Adipocyte (in vitro differentiated cells): Measurements from ENCODE around the gene RTN4RL1.

ENCODE experiments used
- DNase-seq: peaks from one replicate; pipeline ENCODE4 v3.0.0-alpha.2; 2015; ENCODE audit warnings: low read depth
- H3K27me3 ChIP-seq: replicated peaks from 2 replicates; pipeline ENCODE4 v1.7.0; 2013; ENCODE audit warnings: mild to moderate bottlenecking, low read length, moderate library complexity; ENCODE audit not compliant: control insufficient read depth, insufficient read depth
- H3K36me3 ChIP-seq: 2 replicates; pipeline ENCODE4 v1.7.0; 2013; ENCODE audit warnings: low read length, mild to moderate bottlenecking, moderate library complexity; ENCODE audit not compliant: control insufficient read depth, insufficient read depth, severe bottlenecking
- H3K4me1 ChIP-seq: 2 replicates; pipeline ENCODE4 v1.7.0; 2013; ENCODE audit warnings: mild to moderate bottlenecking, low read length, moderate library complexity; ENCODE audit not compliant: control insufficient read depth, insufficient read depth
- H3K4me3 ChIP-seq: 2 replicates; pipeline ENCODE4 v1.7.0; 2013; ENCODE audit warnings: mild to moderate bottlenecking, low read length, moderate library complexity
- H3K9ac ChIP-seq: 2 replicates; pipeline ENCODE4 v1.7.0; 2013; ENCODE audit warnings: mild to moderate bottlenecking, low read length, moderate library complexity
- H3K9me3 ChIP-seq: 2 replicates; pipeline ENCODE4 v1.7.0; 2013; ENCODE audit warnings: mild to moderate bottlenecking, low read length, moderate library complexity; ENCODE audit not compliant: control insufficient read depth

The RTN4RL1 gene

GRCh38 chr17:2051933-2052559 lies 26.9 kb upstream of the RTN4RL1 start:
- H3K4me3 ChIP-seq: no peak overlapping the region
- H3K27me3 ChIP-seq: no peaks in the 10 kb centered on the region
- no peaks in the 10 kb centered on the region for H3K9me3 ChIP-seq
- no peak overlapping the region for H3K9ac ChIP-seq
- peaks cover 8% of the 10 kb centered on the region for H3K4me1 ChIP-seq
- H3K36me3 ChIP-seq: no peaks in the 10 kb centered on the region
- DNase-seq: no peak

DNA sequence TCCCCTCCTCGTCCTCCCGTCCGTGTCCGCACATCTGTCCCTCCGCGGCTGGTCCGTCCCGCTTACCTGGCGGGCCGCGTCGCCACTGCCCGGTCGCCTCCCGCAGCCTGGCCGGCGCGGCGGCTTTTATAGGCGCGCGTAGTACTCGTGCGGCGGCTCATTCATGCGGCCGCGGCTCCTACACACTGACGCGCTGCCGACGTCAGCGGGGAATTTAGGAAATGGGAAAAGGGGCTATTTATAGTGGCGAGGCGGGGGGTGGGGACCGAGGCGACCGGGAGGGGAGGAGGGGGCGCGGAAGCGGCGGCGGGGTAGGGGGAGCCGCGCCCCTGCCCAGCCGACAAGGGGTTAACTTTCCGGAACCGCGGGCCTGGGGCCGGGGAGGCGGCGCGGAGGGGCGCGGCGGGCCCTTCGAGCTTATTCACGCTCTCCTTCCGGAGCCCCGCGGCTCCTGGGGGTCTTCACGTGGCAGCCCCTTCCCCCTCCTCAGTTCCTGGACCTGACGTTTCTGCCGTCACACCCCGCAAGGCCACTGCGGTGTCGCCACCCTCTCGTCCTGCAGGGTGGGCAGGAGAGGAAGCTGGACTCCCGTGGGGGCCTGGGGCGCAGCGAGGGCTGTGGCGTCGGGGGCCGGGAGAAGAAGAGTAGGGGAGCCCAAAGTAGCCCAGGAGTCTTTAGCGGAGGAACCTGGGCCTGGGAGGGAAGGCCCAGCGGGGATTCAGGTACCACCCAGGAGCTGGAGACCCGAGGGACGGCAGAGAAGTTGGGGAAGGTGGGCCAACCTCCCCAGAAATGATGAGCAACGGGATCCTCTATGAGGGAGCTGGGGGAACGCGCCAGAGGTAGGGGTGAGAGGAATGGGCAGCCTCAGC lies 26.2 kb upstream of the RTN4RL1 start:
- H3K9ac ChIP-seq: no peak overlapping the region
- peaks cover 8% of the 10 kb centered on the region for H3K4me1 ChIP-seq
- peak; percentile 51 for DNase-seq
- H3K36me3 ChIP-seq: no peaks in the 10 kb centered on the region
- no peaks in the 10 kb centered on the region for H3K27me3 ChIP-seq
- no peak overlapping the region for H3K4me3 ChIP-seq
- H3K9me3 ChIP-seq: no peaks in the 10 kb centered on the region

GRCh38 chr17:2050300-2051060 lies 25.3 kb upstream of the RTN4RL1 start:
- Histone ChIP-seq H3K4me3 (peak overlapping the region; percentile 62), H3K9me3 (no peaks in the 10 kb centered on the region), H3K4me1 (peaks cover 8% of the 10 kb centered on the region), H3K36me3 (no peaks in the 10 kb centered on the region), H3K9ac (no peak overlapping the region), H3K27me3 (no peaks in the 10 kb centered on the region)
- DNase-seq: peak; percentile 86

DNA sequence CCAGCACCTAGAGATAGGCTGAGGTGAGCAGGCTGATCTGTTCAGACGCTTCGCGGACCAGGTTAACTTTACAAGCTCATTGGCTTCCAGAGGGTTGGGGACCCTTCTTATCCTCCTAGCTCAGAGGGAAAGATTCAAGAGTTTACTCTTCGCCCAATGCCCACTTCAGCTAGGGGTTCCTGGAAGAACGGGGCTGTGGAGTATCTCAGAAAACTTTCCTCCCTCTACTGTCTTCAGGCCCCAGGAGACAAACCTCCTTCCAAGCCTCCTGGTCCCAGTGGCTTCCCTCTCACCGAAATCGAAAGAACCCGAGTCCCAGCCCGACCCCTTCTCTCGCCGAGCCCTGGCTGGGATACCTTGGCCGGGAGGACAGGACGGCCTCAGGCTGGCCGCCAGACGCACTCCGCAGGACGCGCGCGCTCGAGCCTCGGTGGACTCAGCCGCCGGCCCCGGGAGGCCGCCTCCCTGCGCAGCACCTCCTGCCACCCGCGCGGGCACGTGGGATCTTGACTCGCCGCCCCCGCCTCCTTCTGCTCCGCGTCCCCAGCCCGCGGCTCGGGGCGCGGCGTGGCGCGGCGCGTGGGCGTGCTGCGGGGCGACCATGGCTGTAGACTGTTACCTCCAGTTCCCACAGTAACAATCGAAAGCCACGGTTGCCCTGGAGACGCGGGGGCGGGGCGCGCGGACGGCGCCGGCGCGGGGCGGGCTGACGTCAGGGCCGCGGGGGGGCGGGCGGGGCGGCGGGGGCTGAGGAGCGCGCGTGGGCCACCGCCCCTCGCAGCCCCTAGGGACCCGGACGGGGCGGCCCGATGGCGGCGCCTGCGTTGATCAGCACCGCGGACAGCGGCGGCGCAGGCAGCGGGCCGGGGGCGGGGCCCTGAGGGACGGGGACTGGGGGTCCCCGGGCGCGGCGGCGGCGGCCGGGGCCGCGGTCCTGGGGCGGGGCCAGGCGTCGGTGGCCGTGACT lies 24.5 kb upstream of the RTN4RL1 start:
- peak; percentile 94 for DNase-seq
- H3K36me3 ChIP-seq: no peaks in the 10 kb centered on the region
- no peaks in the 10 kb centered on the region for H3K27me3 ChIP-seq
- peaks cover 14% of the 10 kb centered on the region for H3K4me1 ChIP-seq
- H3K9ac ChIP-seq: peak overlapping the region; percentile 84
- peak overlapping the region; percentile 86 for H3K4me3 ChIP-seq
- H3K9me3 ChIP-seq: no peaks in the 10 kb centered on the region

GRCh38 chr17:2048805-2049204 lies 23.7 kb upstream of the RTN4RL1 start:
- H3K4me1 ChIP-seq: peaks cover 22% of the 10 kb centered on the region
- H3K36me3 ChIP-seq: no peaks in the 10 kb centered on the region
- H3K9me3 ChIP-seq: no peaks in the 10 kb centered on the region
- no peak for DNase-seq
- peak overlapping the region; percentile 84 for H3K9ac ChIP-seq
- peak overlapping the region; percentile 86 for H3K4me3 ChIP-seq
- no peaks in the 10 kb centered on the region for H3K27me3 ChIP-seq

GRCh38 chr17:2047590-2047989 lies 22.5 kb upstream of the RTN4RL1 start:
- no peaks in the 10 kb centered on the region for H3K9me3 ChIP-seq
- H3K4me1 ChIP-seq: peaks cover 34% of the 10 kb centered on the region
- no peak for DNase-seq
- H3K9ac ChIP-seq: no peak overlapping the region
- H3K27me3 ChIP-seq: no peaks in the 10 kb centered on the region
- peaks cover 4% of the 10 kb centered on the region for H3K36me3 ChIP-seq
- no peak overlapping the region for H3K4me3 ChIP-seq

DNA sequence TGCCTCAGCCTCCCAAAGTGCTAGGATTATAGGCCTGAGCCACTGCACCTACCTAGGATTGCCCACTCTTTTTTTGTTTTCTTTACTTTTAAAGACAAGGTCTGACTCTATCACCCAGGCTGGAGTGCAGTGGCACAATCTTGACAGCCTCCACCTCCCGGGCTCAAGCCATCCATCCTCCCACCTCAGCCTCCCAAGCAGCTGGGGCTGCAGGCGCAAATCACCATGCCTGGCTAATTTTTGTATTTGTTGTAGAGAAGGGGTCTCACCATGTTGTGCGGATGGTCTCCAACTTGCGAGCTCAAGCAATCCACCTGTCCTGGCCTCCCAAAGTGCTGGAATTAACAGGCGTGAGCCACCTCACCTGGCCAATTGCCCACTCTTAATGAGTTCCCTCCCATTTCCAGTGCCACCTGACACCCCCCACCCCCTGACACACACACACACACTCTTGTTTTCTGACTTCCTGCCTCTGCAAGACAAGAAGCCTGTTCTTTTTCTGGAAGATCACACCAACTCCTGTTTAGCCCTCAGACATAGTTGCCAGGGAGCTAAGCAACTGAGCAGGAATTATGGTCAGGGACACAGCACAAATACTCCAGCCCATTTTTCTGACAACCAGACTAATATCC lies 19.2 kb upstream of the RTN4RL1 start:
- H3K9ac ChIP-seq: no peak overlapping the region
- H3K9me3 ChIP-seq: no peaks in the 10 kb centered on the region
- H3K27me3 ChIP-seq: no peaks in the 10 kb centered on the region
- no peak overlapping the region for H3K4me3 ChIP-seq
- no peak for DNase-seq
- H3K4me1 ChIP-seq: peaks cover 44% of the 10 kb centered on the region
- peaks cover 11% of the 10 kb centered on the region for H3K36me3 ChIP-seq

DNA sequence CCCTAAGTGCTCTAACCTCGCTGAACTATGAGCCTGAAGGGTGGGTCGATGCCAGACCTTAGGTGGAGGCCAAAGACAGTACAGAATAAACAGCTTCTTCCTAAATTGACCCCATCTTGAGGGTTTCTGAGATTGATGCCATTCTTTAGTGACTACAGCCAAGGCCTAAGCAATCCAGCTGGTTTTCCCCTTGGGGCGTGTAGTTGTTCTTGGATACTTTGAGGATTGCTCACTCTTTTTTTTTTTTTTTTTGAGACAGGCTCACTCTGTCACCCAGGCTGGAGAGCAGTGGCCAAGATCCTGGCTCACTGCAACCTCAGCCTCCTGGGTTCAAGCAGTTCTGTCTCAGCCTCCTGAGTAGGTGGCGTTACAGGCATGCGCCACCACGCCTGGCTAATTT lies 18.7 kb upstream of the RTN4RL1 start:
- peaks cover 40% of the 10 kb centered on the region for H3K4me1 ChIP-seq
- peaks cover 11% of the 10 kb centered on the region for H3K36me3 ChIP-seq
- no peaks in the 10 kb centered on the region for H3K9me3 ChIP-seq
- DNase-seq: peak; percentile 76
- no peaks in the 10 kb centered on the region for H3K27me3 ChIP-seq
- H3K9ac ChIP-seq: peak overlapping the region; percentile 93
- H3K4me3 ChIP-seq: no peak overlapping the region

DNA sequence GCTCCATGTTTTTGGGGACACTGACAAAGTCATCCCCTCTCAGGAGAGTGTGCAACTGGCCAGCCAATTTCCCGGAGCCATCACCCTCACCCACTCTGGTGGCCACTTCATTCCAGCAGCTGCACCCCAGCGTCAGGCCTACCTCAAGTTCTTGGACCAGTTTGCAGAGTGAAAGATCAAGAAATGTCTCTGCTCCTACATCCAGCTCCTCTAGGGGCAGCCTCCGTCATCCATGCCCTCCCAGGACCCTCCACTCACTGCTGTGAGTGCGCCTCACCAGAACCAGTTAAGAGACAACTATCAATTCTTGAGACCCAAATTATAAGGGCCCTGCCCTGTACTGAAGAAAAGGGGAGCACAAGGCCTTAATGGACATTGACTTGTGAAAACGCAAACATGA lies 17.8 kb upstream of the RTN4RL1 start:
- peaks cover 37% of the 10 kb centered on the region for H3K4me1 ChIP-seq
- peak overlapping the region; percentile 88 for H3K4me3 ChIP-seq

DNA sequence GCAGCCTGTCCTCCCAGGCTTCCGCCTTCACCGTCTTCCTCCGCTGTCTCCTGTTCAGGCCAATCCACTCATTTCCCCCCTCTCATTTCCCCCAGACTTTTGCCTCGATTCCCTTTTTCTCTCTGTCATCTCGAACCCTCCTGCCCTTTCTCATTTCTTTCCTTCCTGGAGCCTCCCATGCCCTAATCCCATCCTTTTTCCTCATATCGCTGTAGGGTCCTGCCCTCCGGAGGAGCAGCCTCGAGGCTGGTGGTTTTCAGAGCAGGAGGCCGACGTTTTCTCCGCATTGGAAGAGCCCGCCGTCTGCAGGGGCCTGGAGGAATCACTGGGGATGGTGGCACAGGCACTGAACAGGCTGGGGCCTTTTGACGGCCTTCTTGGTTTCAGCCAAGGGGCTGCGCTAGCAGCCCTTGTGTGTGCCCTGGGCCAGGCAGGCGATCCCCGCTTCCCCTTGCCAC lies 17.3 kb upstream of the RTN4RL1 start:
- Histone ChIP-seq H3K27me3 (no peaks in the 10 kb centered on the region), H3K36me3 (peaks cover 16% of the 10 kb centered on the region), H3K4me3 (peak overlapping the region; percentile 88), H3K9ac (peak overlapping the region; percentile 93), H3K9me3 (no peaks in the 10 kb centered on the region), H3K4me1 (peaks cover 37% of the 10 kb centered on the region)
- DNase-seq: peak; percentile 77

More for the DNA sequence above, 17.8 kb upstream of the RTN4RL1 start:
- H3K9ac ChIP-seq: peak overlapping the region; percentile 93
- H3K36me3 ChIP-seq: peaks cover 11% of the 10 kb centered on the region
- no peaks in the 10 kb centered on the region for H3K9me3 ChIP-seq
- no peaks in the 10 kb centered on the region for H3K27me3 ChIP-seq
- DNase-seq: no peak
